AG10803 (cell line): ENCODE results near the gene PCAT6.

Experiments
- DNase-seq: peaks from one replicate; pipeline ENCODE4 v3.0.0; 2010; ENCODE audit warnings: low read depth
- H3K4me3 ChIP-seq: 2 replicates; pipeline ENCODE4 v1.5.1; 2011; ENCODE audit warnings: mild to moderate bottlenecking, low read length, control low read depth
- CTCF ChIP-seq: conservative IDR thresholded peaks from 2 replicates; pipeline ENCODE4 v1.5.1; 2011; ENCODE audit warnings: mild to moderate bottlenecking, low read length, control low read depth, inconsistent platforms

Gene PCAT6

GRCh38 chr1:202810615-202811295, at the start of gene PCAT6:
Gene PCAT6, plus strand, starts transcription at chr1:202810954.
- DNase-seq: peak; percentile 97
- H3K4me3 ChIP-seq: peak within 1 kb of the TSS; percentile 85
- no peak for TF ChIP-seq CTCF

GRCh38 chr1:202762019-202762418, 48.7 kb upstream of the PCAT6 start:
- H3K4me3 ChIP-seq: no peak overlapping the region
- no peak for DNase-seq
- TF ChIP-seq CTCF: no peak

GRCh38 chr1:202765721-202766120, 45.0 kb upstream of the PCAT6 start:
- no peak overlapping the region for H3K4me3 ChIP-seq
- TF ChIP-seq CTCF: no peak
- peak; percentile 22 for DNase-seq

- no peak for DNase-seq
- no peak for TF ChIP-seq CTCF
- no peak overlapping the region for H3K4me3 ChIP-seq
Observed at GRCh38 chr1:202770135-202770534, 40.6 kb upstream of the PCAT6 start.

- TF ChIP-seq CTCF: no peak
- DNase-seq: no peak
- no peak overlapping the region for H3K4me3 ChIP-seq
Observed at GRCh38 chr1:202781180-202781579, 29.6 kb upstream of the PCAT6 start.

- H3K4me3 ChIP-seq: no peak overlapping the region
- DNase-seq: no peak
- no peak for TF ChIP-seq CTCF
Observed at GRCh38 chr1:202786804-202787203, 23.9 kb upstream of the PCAT6 start.

GRCh38 chr1:202788800-202789199, 22.0 kb upstream of the PCAT6 start:
- no peak overlapping the region for H3K4me3 ChIP-seq
- no peak for TF ChIP-seq CTCF
- no peak for DNase-seq
